ENCODE data around the gene PITPNC1. TPM values are rescaled to one million over a fixed set of nuclear protein-coding genes. Genes with fewer than 3 reads are reported as not detected.
"Not testable (repeated sequence)": the region's sequence is repeated elsewhere in the genome, so short reads cannot be mapped to it uniquely, and the experiment has no call there.

The PITPNC1 gene
- total RNA-seq, 1 donor from 2014 or later = 35.0 TPM

GRCh38 chr17:67514998-67515397, 137.9 kb downstream of the PITPNC1 start:
- no peak for DNase-seq (ENCODE audit: low spot score)

GRCh38 chr17:67515490-67516083, 138.5 kb downstream of the PITPNC1 start:
- DNase-seq (ENCODE audit: low spot score) = no peak

- not testable (repeated sequence) for DNase-seq (ENCODE audit: low spot score)
Measured at GRCh38 chr17:67516571-67516970, 139.5 kb downstream of the PITPNC1 start.

GRCh38 chr17:67517325-67517724, 140.2 kb downstream of the PITPNC1 start:
- DNase-seq (ENCODE audit: low spot score) = no peak

GRCh38 chr17:67518876-67519275, 141.8 kb downstream of the PITPNC1 start:
- no peak for DNase-seq (ENCODE audit: low spot score)

GRCh38 chr17:67519801-67520251, 142.7 kb downstream of the PITPNC1 start:
- DNase-seq (ENCODE audit: low spot score) = no peak

GRCh38 chr17:67520252-67520906, 143.3 kb downstream of the PITPNC1 start:
- DNase-seq (ENCODE audit: low spot score) = no peak

GRCh38 chr17:67520916-67521774, 144.1 kb downstream of the PITPNC1 start:
- DNase-seq (ENCODE audit: low spot score) = no peak

GRCh38 chr17:67521775-67522069, 144.6 kb downstream of the PITPNC1 start:
- no peak for DNase-seq (ENCODE audit: low spot score)

- no peak for DNase-seq (ENCODE audit: low spot score)
Measured at GRCh38 chr17:67523101-67523500, 146.0 kb downstream of the PITPNC1 start.

- no peak for DNase-seq (ENCODE audit: low spot score)
Measured at GRCh38 chr17:67525239-67526135, 148.4 kb downstream of the PITPNC1 start.

GRCh38 chr17:67526700-67527099, 149.6 kb downstream of the PITPNC1 start:
- no peak for DNase-seq (ENCODE audit: low spot score)

GRCh38 chr17:67528751-67529436, 151.8 kb downstream of the PITPNC1 start:
- DNase-seq (ENCODE audit: low spot score) = peak; percentile 85

GRCh38 chr17:67531291-67531690, 154.2 kb downstream of the PITPNC1 start:
- DNase-seq (ENCODE audit: low spot score) = peak; percentile 31

- DNase-seq (ENCODE audit: low spot score) = no peak
Measured at GRCh38 chr17:67532326-67532871, 155.3 kb downstream of the PITPNC1 start.

GRCh38 chr17:67534941-67535340, 157.9 kb downstream of the PITPNC1 start:
- DNase-seq (ENCODE audit: low spot score) = no peak

- DNase-seq (ENCODE audit: low spot score) = no peak
Measured at GRCh38 chr17:67542219-67543114, 165.4 kb downstream of the PITPNC1 start.

GRCh38 chr17:67544364-67544955, 167.4 kb downstream of the PITPNC1 start:
- no peak for DNase-seq (ENCODE audit: low spot score)

Data from mucosa of gallbladder (tissue), 1 donor.